K562 (cell line): ENCODE data around the gene ABHD16A.
A peak's percentile ranks its signal among the peaks of the same experiment; 100 is the strongest.

Experiments
- PHF20 ChIP-seq: fragments of 450-650 bp; IDR thresholded peaks from 2 replicates; pipeline ENCODE4 v1.6.1; 2018; ENCODE audit not compliant: partially characterized antibody
- POLR2A ChIP-seq: fragments of 450-650 bp; conservative IDR thresholded peaks from 2 replicates; pipeline ENCODE4 v1.6.1; 2016
- U2AF2 ChIP-seq: fragments of 200-400 bp; formaldehyde crosslinking; optimal IDR thresholded peaks from 2 replicates; pipeline ENCODE3; 2017; ENCODE audit warnings: low read depth, mild to moderate bottlenecking, low read length
- YY1 ChIP-seq, 3 experiments: IDR thresholded peaks; 2 replicates each; pipeline ENCODE4 v1.6.1; 2011; ENCODE audit warnings: low read length in 2 of 3, mild to moderate bottlenecking in 2 of 3, moderate library complexity in 2 of 3, borderline replicate concordance in 1 of 3, control low read depth in 1 of 3, low read depth in 1 of 3; ENCODE audit not compliant: insufficient read depth in 3 of 3, insufficient replicate concordance in 2 of 3, control insufficient read depth in 1 of 3, insufficient read length in 1 of 3; ENCODE audit errors: extremely low read depth in 1 of 3
- TF ChIP-seq, protein P1 (sequence below), 3 experiments: IDR thresholded peaks in 2 of 3; conservative IDR thresholded peaks in 1 of 3; 2 replicates each; pipeline ENCODE4 v1.5.1; 2011 to 2012; ENCODE audit warnings: low read length in 3 of 3, mild to moderate bottlenecking in 3 of 3, control low read depth in 2 of 3, improper control_type of control experiment in 1 of 3, inconsistent platforms in 1 of 3, low read depth in 1 of 3, mixed read lengths in 1 of 3, moderate library complexity in 1 of 3; ENCODE audit not compliant: insufficient read depth in 2 of 3
- TF ChIP-seq, protein P2 (sequence below), 2 experiments: fragments of 450-650 bp; formaldehyde crosslinking in 1 of 2; IDR thresholded peaks; 2 replicates each; pipeline versions ENCODE4 v1.4.0 to v1.6.1; 2014 to 2020; ENCODE audit warnings: mild to moderate bottlenecking in 2 of 2, borderline replicate concordance in 1 of 2, low read depth in 1 of 2

DNA sequence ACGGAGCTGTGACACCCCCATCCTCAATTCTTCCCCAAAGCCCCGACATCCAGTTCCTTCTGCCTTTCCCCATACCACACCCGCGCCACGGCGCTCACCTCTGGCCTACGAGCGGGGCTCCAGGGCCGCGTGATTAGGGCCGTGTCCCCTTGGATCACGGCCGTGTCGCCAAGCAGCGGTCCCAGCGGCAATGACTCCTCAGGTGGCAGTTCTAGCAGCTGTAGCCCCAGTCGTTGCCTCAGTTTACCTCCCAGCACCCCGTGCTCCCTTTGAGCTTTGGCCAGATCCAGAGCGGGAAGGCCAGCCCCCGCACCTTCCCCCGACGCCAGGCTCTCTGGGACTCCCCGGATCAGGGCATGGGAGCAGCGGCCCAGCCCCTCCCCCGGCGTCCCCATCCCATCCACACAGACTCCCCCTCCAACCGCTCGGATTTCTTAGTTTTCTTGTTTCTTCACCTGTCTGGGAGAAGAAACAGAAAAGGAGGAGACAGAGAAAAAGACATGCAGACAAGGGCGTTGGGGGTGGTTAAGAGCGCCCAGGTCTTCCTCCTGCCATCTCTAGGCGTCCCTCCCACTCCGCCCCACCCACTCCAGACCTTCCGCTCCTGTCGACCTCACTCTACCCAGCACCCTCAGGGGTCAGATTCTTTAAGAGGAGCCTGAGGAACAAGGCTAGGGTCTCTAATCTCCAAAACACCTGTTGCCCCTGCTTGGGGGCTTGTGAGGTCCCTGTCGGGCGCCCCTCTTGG, 25.8 kb upstream of the ABHD16A start, which contains the start of gene DDAH2:
- TF ChIP-seq, protein P1, sequence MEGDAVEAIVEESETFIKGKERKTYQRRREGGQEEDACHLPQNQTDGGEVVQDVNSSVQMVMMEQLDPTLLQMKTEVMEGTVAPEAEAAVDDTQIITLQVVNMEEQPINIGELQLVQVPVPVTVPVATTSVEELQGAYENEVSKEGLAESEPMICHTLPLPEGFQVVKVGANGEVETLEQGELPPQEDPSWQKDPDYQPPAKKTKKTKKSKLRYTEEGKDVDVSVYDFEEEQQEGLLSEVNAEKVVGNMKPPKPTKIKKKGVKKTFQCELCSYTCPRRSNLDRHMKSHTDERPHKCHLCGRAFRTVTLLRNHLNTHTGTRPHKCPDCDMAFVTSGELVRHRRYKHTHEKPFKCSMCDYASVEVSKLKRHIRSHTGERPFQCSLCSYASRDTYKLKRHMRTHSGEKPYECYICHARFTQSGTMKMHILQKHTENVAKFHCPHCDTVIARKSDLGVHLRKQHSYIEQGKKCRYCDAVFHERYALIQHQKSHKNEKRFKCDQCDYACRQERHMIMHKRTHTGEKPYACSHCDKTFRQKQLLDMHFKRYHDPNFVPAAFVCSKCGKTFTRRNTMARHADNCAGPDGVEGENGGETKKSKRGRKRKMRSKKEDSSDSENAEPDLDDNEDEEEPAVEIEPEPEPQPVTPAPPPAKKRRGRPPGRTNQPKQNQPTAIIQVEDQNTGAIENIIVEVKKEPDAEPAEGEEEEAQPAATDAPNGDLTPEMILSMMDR (IDR thresholded peaks at IDR 0.05 in 2 of 3, conservative IDR thresholded peaks at IDR 0.05 in 1 of 3; ENCODE audit: insufficient read depth in 2 of 3, low read depth in 1 of 3, low read length in 3 of 3), result peak in 1 of 3 experiments; percentile 99; a peak in 2 of 6 replicates
- no peak for TF ChIP-seq YY1 (IDR thresholded peaks at IDR 0.05; ENCODE audit: borderline replicate concordance in 1 of 3, control insufficient read depth in 1 of 3, extremely low read depth in 1 of 3, insufficient read depth in 3 of 3, insufficient read length in 1 of 3, insufficient replicate concordance in 2 of 3, low read depth in 1 of 3, low read length in 2 of 3)
- TF ChIP-seq U2AF2, result no peak
- TF ChIP-seq, protein P2, sequence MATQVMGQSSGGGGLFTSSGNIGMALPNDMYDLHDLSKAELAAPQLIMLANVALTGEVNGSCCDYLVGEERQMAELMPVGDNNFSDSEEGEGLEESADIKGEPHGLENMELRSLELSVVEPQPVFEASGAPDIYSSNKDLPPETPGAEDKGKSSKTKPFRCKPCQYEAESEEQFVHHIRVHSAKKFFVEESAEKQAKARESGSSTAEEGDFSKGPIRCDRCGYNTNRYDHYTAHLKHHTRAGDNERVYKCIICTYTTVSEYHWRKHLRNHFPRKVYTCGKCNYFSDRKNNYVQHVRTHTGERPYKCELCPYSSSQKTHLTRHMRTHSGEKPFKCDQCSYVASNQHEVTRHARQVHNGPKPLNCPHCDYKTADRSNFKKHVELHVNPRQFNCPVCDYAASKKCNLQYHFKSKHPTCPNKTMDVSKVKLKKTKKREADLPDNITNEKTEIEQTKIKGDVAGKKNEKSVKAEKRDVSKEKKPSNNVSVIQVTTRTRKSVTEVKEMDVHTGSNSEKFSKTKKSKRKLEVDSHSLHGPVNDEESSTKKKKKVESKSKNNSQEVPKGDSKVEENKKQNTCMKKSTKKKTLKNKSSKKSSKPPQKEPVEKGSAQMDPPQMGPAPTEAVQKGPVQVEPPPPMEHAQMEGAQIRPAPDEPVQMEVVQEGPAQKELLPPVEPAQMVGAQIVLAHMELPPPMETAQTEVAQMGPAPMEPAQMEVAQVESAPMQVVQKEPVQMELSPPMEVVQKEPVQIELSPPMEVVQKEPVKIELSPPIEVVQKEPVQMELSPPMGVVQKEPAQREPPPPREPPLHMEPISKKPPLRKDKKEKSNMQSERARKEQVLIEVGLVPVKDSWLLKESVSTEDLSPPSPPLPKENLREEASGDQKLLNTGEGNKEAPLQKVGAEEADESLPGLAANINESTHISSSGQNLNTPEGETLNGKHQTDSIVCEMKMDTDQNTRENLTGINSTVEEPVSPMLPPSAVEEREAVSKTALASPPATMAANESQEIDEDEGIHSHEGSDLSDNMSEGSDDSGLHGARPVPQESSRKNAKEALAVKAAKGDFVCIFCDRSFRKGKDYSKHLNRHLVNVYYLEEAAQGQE (IDR thresholded peaks at IDR 0.05; ENCODE audit: borderline replicate concordance), result no peak
- TF ChIP-seq, protein P2 (CRISPR knock-in tag; IDR thresholded peaks at IDR 0.05; ENCODE audit: low read depth), result no peak
- TF ChIP-seq POLR2A, result no peak
- TF ChIP-seq PHF20, result no peak
